B cell (primary cell): ENCODE measurements around the gene VAC14.

Source experiments
- EZH2 ChIP-seq: IDR thresholded peaks from 2 replicates; pipeline ENCODE4 v1.6.1; 2012; ENCODE audit warnings: borderline replicate concordance, low read depth, mild to moderate bottlenecking, moderate library complexity, low read length; ENCODE audit not compliant: insufficient read depth, poor library complexity, severe bottlenecking
- TF ChIP-seq, protein P1 (sequence below): fragments of 200-600 bp; IDR thresholded peaks from one replicate; pipeline ENCODE4 v1.8.0; 2022; ENCODE audit warnings: antibody characterized with exemption, mild to moderate bottlenecking

DNA sequence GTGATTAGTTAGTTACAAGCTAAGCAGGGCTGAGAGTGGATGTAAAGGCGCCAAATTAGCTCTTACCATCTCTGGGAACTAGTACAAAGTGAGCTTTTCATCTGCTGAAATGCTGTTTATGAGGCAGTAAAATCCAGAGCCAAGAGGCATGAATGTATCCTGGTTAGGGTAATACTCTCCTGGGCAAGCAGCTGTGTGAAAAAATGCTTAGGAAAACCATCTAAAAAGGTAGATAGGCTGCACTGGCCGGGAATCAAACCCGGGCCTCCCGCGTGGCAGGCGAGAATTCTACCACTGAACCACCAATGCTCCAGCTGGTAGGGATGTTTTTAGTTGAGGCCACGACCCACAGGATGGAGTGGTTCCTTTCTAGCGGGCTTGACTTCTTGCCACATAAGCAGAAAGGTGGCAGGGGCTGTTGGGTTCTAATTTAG, 23.0 kb downstream of the VAC14 start:
- TF ChIP-seq, protein P1, sequence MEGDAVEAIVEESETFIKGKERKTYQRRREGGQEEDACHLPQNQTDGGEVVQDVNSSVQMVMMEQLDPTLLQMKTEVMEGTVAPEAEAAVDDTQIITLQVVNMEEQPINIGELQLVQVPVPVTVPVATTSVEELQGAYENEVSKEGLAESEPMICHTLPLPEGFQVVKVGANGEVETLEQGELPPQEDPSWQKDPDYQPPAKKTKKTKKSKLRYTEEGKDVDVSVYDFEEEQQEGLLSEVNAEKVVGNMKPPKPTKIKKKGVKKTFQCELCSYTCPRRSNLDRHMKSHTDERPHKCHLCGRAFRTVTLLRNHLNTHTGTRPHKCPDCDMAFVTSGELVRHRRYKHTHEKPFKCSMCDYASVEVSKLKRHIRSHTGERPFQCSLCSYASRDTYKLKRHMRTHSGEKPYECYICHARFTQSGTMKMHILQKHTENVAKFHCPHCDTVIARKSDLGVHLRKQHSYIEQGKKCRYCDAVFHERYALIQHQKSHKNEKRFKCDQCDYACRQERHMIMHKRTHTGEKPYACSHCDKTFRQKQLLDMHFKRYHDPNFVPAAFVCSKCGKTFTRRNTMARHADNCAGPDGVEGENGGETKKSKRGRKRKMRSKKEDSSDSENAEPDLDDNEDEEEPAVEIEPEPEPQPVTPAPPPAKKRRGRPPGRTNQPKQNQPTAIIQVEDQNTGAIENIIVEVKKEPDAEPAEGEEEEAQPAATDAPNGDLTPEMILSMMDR: no peak
- TF ChIP-seq EZH2: no peak
